Hematopoietic multipotent progenitor cell treated with erythropoietin and hydrocortisone succinate and interleukin-3 and kit ligand, for 8 days (in vitro differentiated cells): ENCODE measurements around the gene SLC66A3.

Experiments used
- DNase-seq: peaks from one replicate; pipeline ENCODE4 v3.0.0-alpha.2; 2015

SLC66A3 gene

DNA sequence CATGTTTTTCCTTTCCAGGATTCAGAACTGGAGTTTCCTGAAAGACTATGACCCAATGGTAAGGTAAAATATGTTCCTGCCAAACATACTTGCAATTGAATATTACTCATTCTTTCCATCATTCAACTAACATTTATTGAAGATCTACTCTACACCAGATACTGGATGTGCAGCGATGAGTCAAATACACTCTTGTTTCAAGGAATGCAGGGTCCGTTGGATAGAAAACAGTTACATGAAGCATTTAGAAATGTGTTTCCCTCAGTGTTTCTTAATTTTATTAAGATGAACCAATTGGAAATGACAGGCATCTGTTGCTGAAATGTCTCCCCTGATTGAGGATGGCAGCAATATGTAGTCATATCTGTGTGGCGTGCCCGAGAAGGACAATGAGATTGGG lies 14.8 kb upstream of the SLC66A3 start:
- DNase-seq = no peak

DNA sequence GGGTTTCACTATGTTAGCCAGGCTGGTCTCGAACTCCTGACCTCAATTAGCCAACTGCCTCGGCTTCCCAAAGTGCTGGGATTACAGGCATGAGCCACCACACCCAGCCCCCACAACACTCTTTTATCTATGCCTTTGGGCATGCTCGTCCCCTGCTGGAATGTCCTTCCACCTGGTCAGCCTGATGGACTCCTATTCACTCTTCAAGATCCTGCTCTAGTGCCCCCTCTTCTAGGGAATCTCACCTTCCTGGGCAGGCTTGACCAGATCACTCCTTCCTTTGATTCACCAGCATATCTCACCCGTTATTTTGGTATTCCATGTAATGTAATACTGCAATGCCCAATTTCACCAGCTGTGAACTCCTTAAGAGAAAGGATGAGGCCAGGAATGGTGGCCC lies 13.9 kb upstream of the SLC66A3 start:
- no peak for DNase-seq

DNA sequence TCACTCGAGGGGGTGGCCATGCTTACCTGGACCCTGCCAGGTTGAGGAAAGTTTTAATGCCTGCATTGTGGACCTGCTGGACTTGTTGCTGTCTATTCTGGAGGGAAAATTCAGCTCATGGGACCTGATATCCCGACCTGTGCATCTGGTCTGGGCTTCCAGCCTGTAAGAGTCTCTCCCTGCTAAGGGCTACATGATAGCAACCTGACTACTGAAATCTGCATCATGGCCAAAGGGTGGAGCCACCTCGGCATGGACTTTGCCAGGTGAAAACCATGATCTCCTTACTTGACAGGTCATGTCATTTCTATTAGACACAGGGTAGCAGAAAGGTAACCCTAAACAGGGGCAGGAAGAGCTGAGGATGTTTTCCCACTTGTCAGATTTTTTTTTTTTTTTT lies 12.9 kb upstream of the SLC66A3 start:
- no peak for DNase-seq

DNA sequence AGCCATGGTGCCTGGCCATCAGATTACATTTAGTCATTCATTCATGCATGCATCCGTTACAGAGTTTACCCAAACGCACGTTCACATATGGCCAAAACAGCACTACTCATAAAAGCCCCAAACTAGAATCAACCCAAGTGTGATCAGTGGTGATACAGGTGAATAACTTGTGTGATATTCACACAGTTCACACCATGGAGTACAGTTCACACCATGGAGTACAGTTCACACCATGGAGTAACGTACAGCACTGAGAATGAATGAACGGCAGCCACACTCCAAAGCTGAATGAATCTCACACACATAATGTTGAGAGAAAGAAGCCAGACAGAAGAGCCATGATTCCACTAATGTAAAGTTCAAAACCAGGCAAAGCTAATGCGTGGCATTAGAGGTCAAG lies 12.3 kb upstream of the SLC66A3 start:
- DNase-seq = no peak

DNA sequence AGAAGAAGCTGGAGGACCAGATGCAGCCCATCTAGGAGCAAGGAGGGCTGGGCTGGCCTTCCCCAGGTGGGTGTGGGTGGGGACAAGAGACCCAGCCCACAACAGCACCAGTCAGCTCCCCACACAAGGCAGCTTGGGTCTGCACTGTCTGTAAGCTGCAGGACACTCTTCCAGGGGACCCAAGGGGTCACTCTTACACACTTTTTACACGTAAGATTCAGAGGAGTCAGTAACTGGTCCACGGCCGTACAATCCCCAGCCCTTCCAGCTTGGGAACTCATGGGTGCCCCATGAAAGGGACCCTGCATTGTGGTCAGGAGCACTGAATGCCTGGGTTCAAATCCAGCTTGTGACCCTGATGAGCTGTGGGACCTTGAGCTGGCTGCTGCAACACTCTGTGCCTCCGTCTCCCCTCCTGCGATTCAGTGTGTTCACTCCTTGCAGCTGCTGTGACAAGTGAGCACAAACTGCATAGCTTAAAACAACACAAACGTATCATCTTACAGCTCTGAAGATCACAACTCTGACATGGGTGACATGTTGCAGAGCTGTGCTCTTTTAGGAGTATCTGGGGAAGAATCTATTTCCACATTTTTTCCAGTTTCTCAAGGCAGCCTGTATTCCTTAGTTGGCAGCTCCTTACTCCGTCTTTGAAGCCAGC lies 11.1 kb upstream of the SLC66A3 start:
- no peak for DNase-seq

DNA sequence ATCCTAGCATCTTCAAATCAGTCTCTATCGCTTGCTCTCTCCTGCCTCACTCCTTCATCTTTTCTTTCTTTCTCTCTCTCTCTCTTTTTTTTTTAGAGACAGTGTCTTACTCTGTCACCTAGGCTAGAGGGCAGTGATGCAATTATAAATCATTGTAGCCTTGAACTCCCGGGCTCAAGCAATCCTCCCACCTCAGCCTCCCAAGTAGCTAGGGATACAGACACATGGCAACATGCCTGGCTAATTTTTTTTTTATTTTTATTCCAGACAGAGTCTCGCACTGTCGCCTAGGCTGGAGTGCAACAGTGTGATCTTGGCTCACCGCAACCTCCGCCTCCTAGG lies 10.6 kb upstream of the SLC66A3 start:
- DNase-seq = no peak

DNA sequence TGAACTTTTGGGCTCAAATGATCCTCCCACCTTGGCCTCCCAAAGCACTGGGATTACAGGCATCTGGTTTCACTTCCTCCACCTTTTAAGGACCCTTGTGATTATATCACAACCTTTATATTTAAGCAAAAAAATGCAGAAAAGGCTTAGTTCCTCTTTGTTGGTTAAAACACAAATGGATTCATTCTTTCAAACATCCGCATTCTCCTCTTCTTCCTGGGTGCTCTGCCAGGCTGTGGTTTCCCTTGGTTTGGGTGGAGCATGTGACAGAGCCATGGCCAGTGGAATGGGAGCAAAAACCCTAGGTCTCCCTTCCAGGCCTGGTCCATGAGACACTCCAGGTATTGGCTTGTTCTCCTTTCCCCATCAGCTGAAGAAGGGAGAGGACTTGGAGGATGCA lies 9.9 kb upstream of the SLC66A3 start:
- DNase-seq = no peak

DNA sequence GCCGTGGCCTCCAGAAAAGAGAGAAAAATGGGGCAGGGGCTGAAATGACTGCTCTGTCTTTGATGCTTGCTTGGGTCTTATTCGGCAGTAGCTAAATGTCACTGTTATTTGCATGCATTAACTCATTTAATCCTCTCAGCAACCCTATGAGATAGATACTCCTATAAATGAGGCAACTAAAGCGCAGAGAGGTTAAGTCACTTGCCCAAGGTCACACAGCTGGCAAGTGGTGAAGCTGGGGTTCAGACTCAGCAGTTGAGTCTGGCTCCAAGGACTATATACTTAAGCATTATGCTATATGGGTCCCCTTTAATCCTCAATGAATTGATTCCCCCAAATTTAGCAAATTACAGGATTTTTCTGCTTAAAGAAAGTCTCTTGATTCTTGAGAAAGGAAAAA lies 9.2 kb upstream of the SLC66A3 start:
- no peak for DNase-seq

DNA sequence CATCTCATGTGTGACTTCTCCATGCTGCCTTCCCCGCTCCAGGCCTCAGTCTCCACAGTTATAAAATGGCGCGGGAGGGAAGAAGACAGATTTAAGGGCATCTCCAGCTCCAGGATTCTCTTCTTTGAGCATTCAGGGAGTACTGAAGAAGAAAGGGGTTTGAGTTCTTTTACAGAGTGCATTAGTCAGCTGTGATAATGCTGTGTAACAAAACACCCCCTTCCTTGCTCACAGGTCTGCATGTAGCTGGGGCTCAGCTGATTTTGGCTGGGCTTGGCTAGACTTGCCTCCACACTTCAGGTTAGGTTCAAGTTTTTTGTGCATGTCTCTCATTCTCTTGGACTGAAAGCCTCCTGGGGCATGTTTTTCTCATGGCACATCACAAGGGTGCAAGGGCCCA lies 8.0 kb upstream of the SLC66A3 start:
- DNase-seq = no peak

DNA sequence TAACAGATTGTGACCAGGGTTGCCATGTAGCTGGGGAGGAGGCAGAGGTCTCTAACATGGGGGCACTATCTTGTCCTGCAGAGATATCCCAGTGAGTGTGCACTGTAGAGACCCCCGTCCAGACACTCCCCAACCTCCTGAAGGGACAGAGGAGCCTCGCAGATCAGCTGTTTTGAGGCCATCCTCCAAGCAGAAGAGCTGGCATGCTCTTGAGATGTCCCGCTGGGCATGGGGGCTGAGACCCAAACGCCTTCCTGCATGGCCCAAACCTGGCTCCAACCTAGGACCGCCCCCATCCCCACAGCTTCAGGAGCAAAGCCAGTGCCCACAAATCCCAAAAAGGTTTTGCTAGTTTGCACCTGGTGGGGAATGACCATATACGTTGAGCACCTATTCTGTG lies 2.7 kb upstream of the SLC66A3 start:
- no peak for DNase-seq

DNA sequence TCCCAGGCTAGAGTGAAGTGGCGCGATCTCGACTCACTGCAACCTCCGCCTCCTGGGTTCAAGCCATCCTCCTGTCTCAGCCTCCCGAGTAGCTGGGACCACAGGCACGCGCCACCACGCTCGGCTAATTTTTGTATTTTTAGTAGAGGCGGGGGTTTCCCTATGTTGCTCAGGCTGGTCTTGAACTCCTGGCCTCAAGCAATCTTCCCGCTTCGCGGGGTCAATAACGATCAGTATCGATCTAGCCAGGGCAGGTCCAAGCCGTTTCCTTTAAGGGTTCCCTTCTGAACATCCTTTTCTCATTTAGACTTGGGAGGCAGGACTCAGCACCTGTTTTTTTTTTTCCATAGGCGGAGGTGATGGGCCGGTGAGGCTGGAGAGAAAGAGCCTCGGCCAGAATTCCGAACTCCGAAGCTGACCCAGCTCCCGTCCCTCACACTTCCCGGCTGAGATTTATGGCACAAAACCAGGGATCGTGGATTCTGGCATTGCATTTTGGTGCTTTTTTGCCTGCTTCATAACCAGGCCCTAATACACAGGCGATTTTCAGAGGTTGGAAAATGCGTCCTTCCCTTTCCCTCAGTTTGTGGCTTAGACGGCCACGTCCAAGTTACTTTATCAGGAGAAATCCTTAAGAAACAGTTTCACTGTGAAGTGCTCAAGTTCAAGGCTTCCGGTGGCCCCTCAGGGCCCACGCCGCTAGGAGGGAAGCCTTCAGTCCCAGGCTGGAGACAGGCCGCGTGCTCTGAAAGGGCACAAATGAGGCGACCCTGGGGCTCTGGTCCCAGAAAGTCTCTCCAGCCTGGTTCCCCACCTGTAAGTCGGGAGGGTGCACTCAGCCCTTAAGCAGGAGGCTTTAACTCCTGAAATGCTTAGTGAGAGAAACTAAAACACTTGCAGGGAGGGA lies 998 bp upstream of the SLC66A3 start:
- no peak for DNase-seq

DNA sequence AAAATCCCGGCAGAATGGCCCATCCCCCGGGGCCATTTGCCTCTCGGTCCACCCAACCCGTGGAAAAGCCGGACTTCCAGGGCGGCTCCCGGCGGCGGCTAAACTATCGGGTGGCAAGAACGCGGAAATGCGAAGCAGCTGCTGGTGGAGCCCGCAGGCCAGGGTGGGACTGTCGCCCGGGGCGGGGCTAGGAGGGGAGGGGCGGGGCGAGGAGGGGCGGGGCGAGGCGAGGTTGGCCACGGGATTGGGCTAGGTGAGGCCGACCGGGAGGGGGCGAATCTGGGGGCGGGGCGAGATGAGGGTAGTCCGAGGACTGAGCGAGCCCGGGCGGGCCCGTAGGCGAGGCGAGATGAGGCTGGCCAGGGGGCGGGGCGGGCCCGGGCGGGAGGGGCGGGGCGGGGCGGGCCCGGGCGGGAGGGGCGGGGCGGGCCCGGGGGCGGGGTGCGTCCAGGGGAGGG lies 315 bp upstream of the SLC66A3 start:
- peak; percentile 93 for DNase-seq

DNA sequence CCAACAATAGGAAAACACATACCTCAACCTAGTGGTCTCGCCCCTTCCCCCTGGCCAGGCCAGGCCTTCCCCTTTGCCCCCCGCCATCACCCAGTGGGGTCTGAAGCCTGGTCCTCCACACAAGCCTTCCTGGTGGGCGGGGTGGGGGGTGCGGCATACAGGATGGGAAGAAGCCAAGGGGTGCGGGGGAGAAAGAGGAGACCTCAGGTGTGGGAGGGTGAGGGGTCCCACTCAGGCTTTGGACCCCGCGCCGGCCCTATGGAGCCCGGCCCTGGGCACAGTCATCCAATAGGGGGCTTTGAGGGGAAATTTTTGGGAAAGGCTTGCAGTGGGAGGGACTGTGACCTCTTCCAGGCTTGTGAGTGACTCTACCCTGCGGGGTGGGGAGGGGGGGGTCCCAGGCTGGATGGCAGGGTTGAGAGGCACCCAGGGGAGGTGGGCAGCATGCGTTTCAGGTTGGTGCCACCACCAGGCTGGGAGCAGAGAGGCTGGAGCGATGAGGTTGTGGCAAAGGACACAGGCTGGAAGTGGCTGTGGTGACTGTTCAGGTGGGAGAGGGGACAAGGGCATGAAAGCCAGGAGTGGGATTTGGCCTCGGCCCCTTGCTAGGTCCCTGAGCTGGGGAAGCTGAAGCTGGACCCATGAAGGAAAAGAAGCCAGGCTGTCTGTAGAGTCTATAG lies 1.3 kb downstream of the SLC66A3 start:
- DNase-seq = no peak

DNA sequence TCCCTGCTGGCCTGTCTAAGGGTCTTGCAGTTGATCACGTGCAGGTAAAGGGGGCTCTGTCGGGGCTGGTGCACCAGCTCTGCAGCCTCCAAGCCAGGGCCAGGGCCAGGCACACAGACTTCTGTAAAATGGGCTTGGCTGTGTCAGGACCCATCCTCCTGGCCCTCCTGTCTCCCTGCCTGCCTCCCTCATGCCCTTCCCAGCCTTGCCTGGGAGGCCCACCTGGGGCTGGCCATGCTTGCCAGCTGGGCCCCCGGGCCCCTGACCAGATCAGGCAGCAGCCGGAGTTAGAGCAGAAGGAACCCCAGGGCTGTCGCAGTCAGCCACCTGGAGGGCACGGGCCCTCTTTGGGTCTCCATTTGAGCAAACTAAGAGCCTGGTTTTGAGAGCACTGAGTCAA lies 2.0 kb downstream of the SLC66A3 start:
- DNase-seq = no peak

DNA sequence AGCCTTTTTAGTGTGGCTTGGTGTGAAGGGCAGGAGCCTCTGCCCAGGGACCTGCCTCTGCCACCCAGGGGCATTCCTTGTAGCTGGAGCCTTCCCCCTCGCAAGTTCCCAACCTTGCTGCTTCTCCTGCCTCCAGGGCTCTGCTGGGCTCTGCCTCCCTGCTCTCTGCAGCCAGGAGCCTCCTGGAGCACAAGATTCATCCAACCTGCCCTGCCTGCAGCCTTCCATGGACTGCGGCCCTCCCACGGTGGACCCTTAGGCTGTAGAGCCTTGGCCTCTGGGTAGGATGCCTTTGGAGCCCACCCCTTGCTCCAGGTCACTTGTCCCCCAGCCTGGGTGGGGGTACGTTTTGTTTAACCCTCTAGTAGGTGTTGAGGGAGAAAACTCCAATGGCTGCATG lies 2.5 kb downstream of the SLC66A3 start:
- DNase-seq = no peak

DNA sequence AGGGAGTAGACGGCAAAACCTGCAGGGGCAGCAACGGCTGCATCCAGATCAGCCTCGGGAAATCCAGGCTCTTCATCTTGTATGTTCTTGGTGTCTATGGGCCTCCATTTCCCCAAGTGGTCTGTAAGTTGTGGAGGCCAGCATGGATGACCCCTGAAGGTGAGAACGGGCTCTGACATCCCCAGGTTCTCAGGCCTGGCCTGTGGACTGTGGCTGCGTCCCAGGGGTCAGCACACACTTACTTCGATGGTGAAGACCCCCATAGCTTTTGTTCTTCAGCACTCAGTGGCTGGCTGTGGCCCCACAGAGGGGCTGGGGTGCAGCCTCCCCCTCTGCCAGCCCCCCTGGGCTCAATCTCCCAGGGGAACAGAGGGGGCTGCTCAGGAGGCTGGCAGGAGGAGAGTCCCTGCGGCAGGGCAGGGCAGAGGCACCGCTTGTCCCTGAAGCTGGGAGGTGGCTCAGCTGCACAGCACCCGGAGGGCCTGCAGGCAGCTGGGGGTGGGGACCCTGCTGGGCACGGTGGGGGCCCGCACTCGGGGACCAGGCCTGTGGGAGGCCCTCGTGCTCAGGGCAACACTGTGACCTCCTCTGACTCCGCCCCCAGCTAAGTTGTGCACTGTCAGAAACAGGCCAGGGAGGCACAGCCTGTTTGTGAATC lies 3.8 kb downstream of the SLC66A3 start:
- no peak for DNase-seq

DNA sequence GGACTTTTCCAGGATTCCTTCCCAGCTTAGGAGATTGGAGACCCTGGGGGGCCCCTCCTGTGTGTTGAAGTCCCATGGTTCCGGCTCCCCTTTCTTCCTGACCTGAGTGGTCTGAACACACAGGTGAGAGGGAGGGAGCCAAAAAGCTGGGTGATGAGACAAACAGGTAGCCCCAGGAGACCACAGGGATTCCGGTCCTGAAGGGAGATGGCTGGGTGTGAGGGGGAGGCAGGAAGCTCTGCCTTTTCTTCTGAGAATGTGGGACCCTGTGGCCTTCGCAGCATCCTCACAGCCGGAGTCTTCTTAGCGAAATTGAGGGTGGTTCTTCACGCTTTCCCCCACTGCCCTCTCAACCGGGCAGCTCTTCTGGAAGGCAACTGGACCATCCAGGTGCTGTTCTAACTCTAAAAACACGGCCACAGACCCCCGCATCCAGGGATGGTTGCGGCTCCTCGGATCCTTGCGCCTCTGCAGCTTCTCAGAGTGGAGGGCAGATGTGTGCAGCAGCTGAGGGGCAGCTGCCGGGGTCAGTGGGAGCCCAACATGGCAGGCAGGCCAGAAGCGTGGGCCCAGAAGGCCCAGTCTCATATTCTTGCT lies 4.4 kb downstream of the SLC66A3 start:
- no peak for DNase-seq

DNA sequence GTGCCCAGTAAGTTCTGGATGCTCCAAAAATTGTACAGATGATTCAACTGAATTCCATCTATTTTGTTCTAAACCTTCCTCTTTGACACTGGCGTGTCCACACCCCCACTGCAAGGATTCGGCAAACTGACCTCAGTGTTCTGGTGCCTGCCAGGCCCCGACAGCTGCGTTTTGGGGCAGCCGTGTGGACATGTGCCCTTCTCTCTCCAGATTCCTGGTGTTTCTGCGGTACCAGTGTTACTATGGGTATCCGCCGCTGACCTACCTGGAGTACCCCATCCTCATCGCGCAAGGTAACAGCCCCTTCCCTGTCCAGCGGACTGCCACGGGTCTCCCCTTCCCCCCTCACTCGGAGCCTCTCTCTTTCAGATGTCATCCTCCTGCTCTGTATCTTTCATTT lies 5.0 kb downstream of the SLC66A3 start:
- no peak for DNase-seq

DNA sequence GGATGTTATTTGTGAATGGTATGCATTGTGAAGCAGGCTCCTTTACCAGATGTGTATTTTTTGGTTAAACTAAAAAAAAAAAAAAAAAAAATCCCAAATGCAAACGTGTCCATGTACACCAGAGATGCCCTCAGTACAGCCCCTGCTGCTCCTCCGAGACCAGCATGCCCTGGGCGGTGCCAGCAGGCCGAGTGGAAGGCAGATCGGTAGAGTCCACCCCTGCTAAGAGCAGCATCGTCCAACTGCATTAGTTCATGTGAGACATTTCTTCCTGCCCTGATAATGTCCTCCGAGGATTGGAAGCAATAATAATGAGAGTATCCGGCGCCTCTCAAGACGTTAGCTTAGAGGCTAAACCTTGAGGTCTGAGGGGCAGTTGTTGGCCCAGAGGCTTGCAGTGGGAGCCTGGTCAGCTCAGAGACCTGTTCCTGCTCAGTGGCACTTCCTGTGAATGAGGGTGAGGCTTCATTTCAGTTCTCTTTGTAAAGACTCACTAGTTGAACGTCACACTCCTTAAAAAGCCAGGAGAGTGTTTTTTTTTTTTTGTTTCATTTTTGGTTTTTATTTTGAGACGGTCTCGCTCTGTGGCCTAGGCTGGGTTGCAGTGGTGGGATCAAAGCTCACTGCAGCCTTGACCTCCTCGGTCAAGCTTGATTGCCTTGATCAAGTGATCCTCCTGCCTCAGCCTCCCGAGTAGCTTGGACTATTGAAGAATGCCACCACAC lies 5.6 kb downstream of the SLC66A3 start:
- no peak for DNase-seq

DNA sequence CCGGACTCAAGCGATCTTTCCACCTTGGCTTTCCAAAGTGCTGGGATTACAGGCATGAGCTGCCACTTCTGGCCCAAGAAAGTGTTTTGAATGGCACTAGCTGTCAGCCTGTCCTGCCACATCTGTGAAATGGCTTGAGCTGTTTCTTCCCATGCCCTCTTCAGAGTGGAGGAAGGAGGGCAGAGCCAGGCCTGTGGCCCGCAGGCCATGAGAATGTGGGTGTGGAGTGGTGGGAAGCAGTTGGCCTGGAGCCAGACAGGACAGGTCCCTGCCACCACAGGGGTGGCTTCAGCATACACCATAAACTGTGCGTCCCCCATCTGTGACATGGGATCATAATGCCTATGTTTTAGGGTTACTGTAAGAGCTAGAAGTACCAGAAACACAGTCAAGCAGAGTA lies 6.5 kb downstream of the SLC66A3 start:
- DNase-seq = no peak

DNA sequence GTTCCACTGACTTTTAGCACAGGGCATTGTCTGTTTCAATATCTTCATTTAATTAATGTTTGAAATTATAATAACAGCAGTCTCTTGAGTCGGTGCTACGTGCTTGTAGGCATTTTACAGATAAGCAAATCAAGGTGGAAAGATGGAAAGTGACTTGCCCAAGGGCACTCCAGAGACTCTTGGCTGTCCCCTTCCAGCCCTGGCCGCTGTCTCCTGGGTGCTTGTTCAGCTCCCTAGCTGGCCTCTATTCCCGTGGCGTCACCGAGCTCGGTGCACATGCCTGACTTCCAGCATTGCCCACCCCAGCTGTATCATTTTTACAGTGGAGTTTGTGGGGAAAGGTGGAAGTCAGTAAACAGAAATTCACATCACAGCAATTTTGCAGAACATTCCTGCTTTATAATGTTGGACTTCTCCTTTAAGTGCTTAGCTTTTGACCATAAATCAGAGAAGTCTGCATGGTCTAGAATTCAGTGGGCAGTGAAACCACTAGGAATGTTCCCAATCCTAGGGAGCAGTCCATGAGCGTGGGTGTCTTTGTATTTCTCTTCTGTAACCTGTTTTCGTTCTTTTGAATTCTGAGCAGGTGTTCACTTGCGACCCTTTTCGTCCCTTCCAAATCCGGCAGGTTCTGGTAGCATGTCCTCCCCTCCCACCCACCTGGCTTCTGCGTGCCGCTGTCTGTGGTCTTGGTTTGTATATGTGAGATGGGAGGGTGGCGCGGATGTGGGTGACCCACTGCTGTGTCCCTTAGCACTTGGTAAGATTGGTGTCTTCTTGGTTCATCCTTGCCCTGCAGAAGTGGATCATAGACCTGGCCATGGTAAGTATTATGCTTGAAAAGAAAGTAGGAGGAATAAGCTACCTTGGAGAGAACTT lies 8.4 kb downstream of the SLC66A3 start:
- no peak for DNase-seq
